ENCODE measurements around the gene TMC3. TPM values are rescaled to one million over a fixed set of nuclear protein-coding genes. Genes with fewer than 3 reads are reported as not detected.
A peak's percentile ranks its signal among the peaks of the same experiment; 100 is the strongest.

Gene TMC3
- total RNA-seq, 1 experiment from 2014 or later: not detected

DNA sequence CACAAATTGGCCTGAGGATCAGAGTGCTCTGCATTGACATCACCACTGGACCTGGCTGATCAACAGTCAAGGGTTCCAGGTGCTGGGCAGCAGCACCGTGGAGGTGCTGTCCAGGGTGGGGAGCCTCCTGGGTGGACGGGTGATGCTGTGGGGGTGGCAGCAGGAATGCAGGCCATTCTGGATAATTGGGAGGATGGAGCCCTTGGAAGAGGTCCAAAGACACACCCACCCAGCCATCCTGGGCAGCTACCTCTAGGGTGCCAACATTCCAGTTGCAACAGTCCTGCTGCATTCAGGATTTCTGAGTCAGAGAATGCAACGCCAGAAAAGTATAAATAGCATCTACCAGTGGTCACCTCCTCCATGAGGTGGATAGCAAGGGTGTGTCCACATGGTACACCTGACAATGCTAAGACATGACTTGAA is 76.9 kb downstream of the TMC3 start:
- Histone ChIP-seq H3K27me3 (ENCODE audit: insufficient read depth, low read depth) (peaks cover 30% of the 10 kb centered on the region), H3K9me3 (ENCODE audit: insufficient read depth, low read depth) (no peaks in the 10 kb centered on the region), H3K27ac (no peak overlapping the region), H4K20me1 (ENCODE audit: insufficient read depth) (no peaks in the 10 kb centered on the region), H3K4me1 (replicated peaks; ENCODE audit: insufficient read depth) (no peaks in the 10 kb centered on the region), H3K79me2 (ENCODE audit: low read depth) (no peaks in the 10 kb centered on the region), H3K36me3 (ENCODE audit: low read depth) (no peaks in the 10 kb centered on the region), H3K4me3 (no peak overlapping the region), H3K9me2 (ENCODE audit: insufficient read depth) (no peaks in the 10 kb centered on the region), H2AFZ (no peak overlapping the region), H3K4me2 (peak overlapping the region; percentile 23; the same call in 1 of the 2 replicates), H3F3A (ENCODE audit: insufficient read depth, low read depth) (no peaks in the 10 kb centered on the region)
- CTCF ChIA-PET: no interaction called here
- peak; percentile 56 to 79 for DNase-seq
- intact Hi-C loops (cut with micrococcal nuclease; ENCODE audit: unreplicated experiment): no loop called here
- BruUV-seq (replicated peaks): no TSS peak
- POLR2A ChIA-PET (ENCODE audit: unreplicated experiment): no interaction called here
- TF ChIP-seq EZH2 (IDR thresholded peaks at IDR 0.05; ENCODE audit: low read depth): no peak

DNA sequence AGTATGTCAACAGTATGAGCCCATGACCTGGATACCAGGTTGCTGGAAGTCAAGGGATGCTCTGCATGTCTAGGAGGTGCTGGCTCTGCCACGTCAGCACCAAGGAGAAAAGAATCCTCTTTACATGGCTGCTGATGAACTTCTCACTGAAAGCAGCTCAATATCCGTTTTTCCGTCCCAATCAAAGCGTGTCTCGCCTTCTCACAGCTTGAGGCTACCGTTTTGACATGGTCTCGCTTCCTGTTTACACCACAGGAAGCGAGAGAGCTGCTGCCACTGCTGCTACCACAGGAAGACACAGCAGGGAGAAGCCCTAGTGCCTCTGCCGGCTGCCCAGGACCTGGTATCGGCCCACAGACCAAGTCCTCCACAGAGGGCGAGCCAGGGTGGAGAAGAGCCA is 77.3 kb downstream of the TMC3 start:
- H3K9me3 ChIP-seq (ENCODE audit: insufficient read depth, low read depth): no peaks in the 10 kb centered on the region
- H4K20me1 ChIP-seq (ENCODE audit: insufficient read depth): no peaks in the 10 kb centered on the region
- no peaks in the 10 kb centered on the region for H3K4me1 ChIP-seq (replicated peaks; ENCODE audit: insufficient read depth)
- no peaks in the 10 kb centered on the region for H3K79me2 ChIP-seq (ENCODE audit: low read depth)
- TF ChIP-seq, protein P1, sequence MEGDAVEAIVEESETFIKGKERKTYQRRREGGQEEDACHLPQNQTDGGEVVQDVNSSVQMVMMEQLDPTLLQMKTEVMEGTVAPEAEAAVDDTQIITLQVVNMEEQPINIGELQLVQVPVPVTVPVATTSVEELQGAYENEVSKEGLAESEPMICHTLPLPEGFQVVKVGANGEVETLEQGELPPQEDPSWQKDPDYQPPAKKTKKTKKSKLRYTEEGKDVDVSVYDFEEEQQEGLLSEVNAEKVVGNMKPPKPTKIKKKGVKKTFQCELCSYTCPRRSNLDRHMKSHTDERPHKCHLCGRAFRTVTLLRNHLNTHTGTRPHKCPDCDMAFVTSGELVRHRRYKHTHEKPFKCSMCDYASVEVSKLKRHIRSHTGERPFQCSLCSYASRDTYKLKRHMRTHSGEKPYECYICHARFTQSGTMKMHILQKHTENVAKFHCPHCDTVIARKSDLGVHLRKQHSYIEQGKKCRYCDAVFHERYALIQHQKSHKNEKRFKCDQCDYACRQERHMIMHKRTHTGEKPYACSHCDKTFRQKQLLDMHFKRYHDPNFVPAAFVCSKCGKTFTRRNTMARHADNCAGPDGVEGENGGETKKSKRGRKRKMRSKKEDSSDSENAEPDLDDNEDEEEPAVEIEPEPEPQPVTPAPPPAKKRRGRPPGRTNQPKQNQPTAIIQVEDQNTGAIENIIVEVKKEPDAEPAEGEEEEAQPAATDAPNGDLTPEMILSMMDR (conservative IDR thresholded peaks at IDR 0.05): no peak
- TF ChIP-seq EZH2 (IDR thresholded peaks at IDR 0.05; ENCODE audit: low read depth): no peak
- H3F3A ChIP-seq (ENCODE audit: insufficient read depth, low read depth): no peaks in the 10 kb centered on the region
- intact Hi-C loops (cut with micrococcal nuclease; ENCODE audit: unreplicated experiment): no loop called here
- POLR2A ChIA-PET (ENCODE audit: unreplicated experiment): no interaction called here
- H3K4me3 ChIP-seq: no peak overlapping the region
- no peak overlapping the region for H3K4me2 ChIP-seq
- H3K27me3 ChIP-seq (ENCODE audit: insufficient read depth, low read depth): peaks cover 34% of the 10 kb centered on the region
- DNase-seq: no peak
- CTCF ChIA-PET: no interaction called here
- H3K9me2 ChIP-seq (ENCODE audit: insufficient read depth): no peaks in the 10 kb centered on the region
- H3K27ac ChIP-seq: no peak overlapping the region
- no TSS peak for BruUV-seq (replicated peaks)
- no peaks in the 10 kb centered on the region for H3K36me3 ChIP-seq (ENCODE audit: low read depth)
- no peak overlapping the region for H2AFZ ChIP-seq

- H3K36me3 ChIP-seq (ENCODE audit: low read depth): no peaks in the 10 kb centered on the region
- intact Hi-C loops (cut with micrococcal nuclease; ENCODE audit: unreplicated experiment): no loop called here
- BruUV-seq (replicated peaks): no TSS peak
- no peaks in the 10 kb centered on the region for H3K79me2 ChIP-seq (ENCODE audit: low read depth)
- POLR2A ChIA-PET (ENCODE audit: unreplicated experiment): no interaction called here
- TF ChIP-seq, protein P1 (conservative IDR thresholded peaks at IDR 0.05): no peak
- no peak for TF ChIP-seq EZH2 (IDR thresholded peaks at IDR 0.05; ENCODE audit: low read depth)
- no peaks in the 10 kb centered on the region for H3K4me1 ChIP-seq (replicated peaks; ENCODE audit: insufficient read depth)
- H3K27me3 ChIP-seq (ENCODE audit: insufficient read depth, low read depth): peaks cover 38% of the 10 kb centered on the region
- no peaks in the 10 kb centered on the region for H3K9me2 ChIP-seq (ENCODE audit: insufficient read depth)
- CTCF ChIA-PET: no interaction called here
- no peak overlapping the region for H3K4me2 ChIP-seq
- H4K20me1 ChIP-seq (ENCODE audit: insufficient read depth): no peaks in the 10 kb centered on the region
- no peaks in the 10 kb centered on the region for H3K9me3 ChIP-seq (ENCODE audit: insufficient read depth, low read depth)
- H2AFZ ChIP-seq: no peak overlapping the region
- H3F3A ChIP-seq (ENCODE audit: insufficient read depth, low read depth): no peaks in the 10 kb centered on the region
- no peak overlapping the region for H3K4me3 ChIP-seq
- no peak for DNase-seq
- H3K27ac ChIP-seq: no peak overlapping the region
Observed at GRCh38 chr15:81296186-81296585, 77.8 kb downstream of the TMC3 start.

- no TSS peak for BruUV-seq (replicated peaks)
- Histone ChIP-seq H3K36me3 (ENCODE audit: low read depth) (no peaks in the 10 kb centered on the region), H3K27ac (no peak overlapping the region)
Observed at GRCh38 chr15:81295486-81296121, 78.4 kb downstream of the TMC3 start.

More at GRCh38 chr15:81295486-81296121, 78.4 kb downstream of the TMC3 start:
- peaks cover 40% of the 10 kb centered on the region for H3K27me3 ChIP-seq (ENCODE audit: insufficient read depth, low read depth)
- H3F3A ChIP-seq (ENCODE audit: insufficient read depth, low read depth): no peaks in the 10 kb centered on the region
- intact Hi-C loops (cut with micrococcal nuclease; ENCODE audit: unreplicated experiment): no loop called here
- H3K4me1 ChIP-seq (replicated peaks; ENCODE audit: insufficient read depth): no peaks in the 10 kb centered on the region
- H3K4me3 ChIP-seq: no peak overlapping the region
- no peaks in the 10 kb centered on the region for H3K9me3 ChIP-seq (ENCODE audit: insufficient read depth, low read depth)
- H4K20me1 ChIP-seq (ENCODE audit: insufficient read depth): no peaks in the 10 kb centered on the region
- no peaks in the 10 kb centered on the region for H3K79me2 ChIP-seq (ENCODE audit: low read depth)
- no peak overlapping the region for H3K4me2 ChIP-seq
- CTCF ChIA-PET: no interaction called here
- H3K9me2 ChIP-seq (ENCODE audit: insufficient read depth): no peaks in the 10 kb centered on the region
- no peak for DNase-seq
- POLR2A ChIA-PET (ENCODE audit: unreplicated experiment): no interaction called here
- TF ChIP-seq EZH2 (IDR thresholded peaks at IDR 0.05; ENCODE audit: low read depth): no peak
- TF ChIP-seq, protein P1 (conservative IDR thresholded peaks at IDR 0.05): no peak
- no peak overlapping the region for H2AFZ ChIP-seq
